Non-pigmented ciliary epithelial cell (primary cell): ENCODE measurements around the gene SPACDR.

Source experiments
- DNase-seq: peaks from one replicate; pipeline ENCODE4 v3.0.0-alpha.2; 2010; ENCODE audit warnings: low read depth

The SPACDR gene

GRCh38 chr7:100434297-100435144 lies 29.5 kb downstream of the SPACDR start:
- DNase-seq: no peak

- DNase-seq: no peak
Measured at GRCh38 chr7:100433592-100434296, 30.3 kb downstream of the SPACDR start.

GRCh38 chr7:100433276-100433591 lies 30.8 kb downstream of the SPACDR start:
- no peak for DNase-seq

GRCh38 chr7:100432621-100433275 lies 31.3 kb downstream of the SPACDR start:
- no peak for DNase-seq

GRCh38 chr7:100432053-100432452 lies 32.0 kb downstream of the SPACDR start:
- DNase-seq: no peak

- no peak for DNase-seq
Measured at GRCh38 chr7:100431286-100431735, 32.7 kb downstream of the SPACDR start.

- DNase-seq: no peak
Measured at GRCh38 chr7:100430493-100431285, 33.4 kb downstream of the SPACDR start.

GRCh38 chr7:100429637-100430492 lies 34.2 kb downstream of the SPACDR start, which contains the start of gene MEPCE:
TSS of gene MEPCE (plus strand) at chr7:100429831. CDS start at chr7:100430019, 188 bp downstream.
- peak; percentile 71 for DNase-seq

- peak; percentile 97 for DNase-seq
Measured at GRCh38 chr7:100428967-100429636, 35.0 kb downstream of the SPACDR start.

- DNase-seq: peak; percentile 87
Measured at GRCh38 chr7:100428199-100428966, 35.7 kb downstream of the SPACDR start, which contains the start of gene ZCWPW1. TSS of gene ZCWPW1 (minus strand) at chr7:100428703. CDS start at chr7:100420649, 8,054 bp downstream.

GRCh38 chr7:100427762-100428198 lies 36.3 kb downstream of the SPACDR start:
- no peak for DNase-seq

GRCh38 chr7:100426516-100426915 lies 37.5 kb downstream of the SPACDR start:
- DNase-seq: no peak

GRCh38 chr7:100425347-100425746 lies 38.7 kb downstream of the SPACDR start:
- no peak for DNase-seq

- no peak for DNase-seq
Measured at GRCh38 chr7:100423315-100423714, 40.7 kb downstream of the SPACDR start.

GRCh38 chr7:100419660-100420226 lies 44.3 kb downstream of the SPACDR start:
- no peak for DNase-seq

- DNase-seq: no peak
Measured at GRCh38 chr7:100418930-100419659, 45.0 kb downstream of the SPACDR start.

- DNase-seq: no peak
Measured at GRCh38 chr7:100415448-100415847, 48.6 kb downstream of the SPACDR start.

- DNase-seq: no peak
Measured at GRCh38 chr7:100413889-100414288, 50.2 kb downstream of the SPACDR start.
